Subcutaneous adipose tissue (tissue), 4 donors: ENCODE data around the gene NOM1. TPM values are rescaled to one million over a fixed set of nuclear protein-coding genes. Genes with fewer than 3 reads are reported as not detected.

Experiments used
- total RNA-seq, 4 donors: library from RNA; depleted of rRNA; stranded (reverse); fragments of >200 nt; gene quantifications; one replicate each; pipeline ENCODE4 v1.1.0, GENCODE V29; 2016
- TF ChIP-seq, protein P1 (sequence below): fragments of 450-650 bp; IDR thresholded peaks from one replicate; pipeline ENCODE4 v1.5.1; 2016; ENCODE audit warnings: low read depth, mild to moderate bottlenecking, control low read depth, antibody characterized with exemption, moderate library complexity

NOM1 gene
- total RNA-seq, 4 donors from 2014 or later = 12.7 to 25.1 (median 18.7) TPM

DNA sequence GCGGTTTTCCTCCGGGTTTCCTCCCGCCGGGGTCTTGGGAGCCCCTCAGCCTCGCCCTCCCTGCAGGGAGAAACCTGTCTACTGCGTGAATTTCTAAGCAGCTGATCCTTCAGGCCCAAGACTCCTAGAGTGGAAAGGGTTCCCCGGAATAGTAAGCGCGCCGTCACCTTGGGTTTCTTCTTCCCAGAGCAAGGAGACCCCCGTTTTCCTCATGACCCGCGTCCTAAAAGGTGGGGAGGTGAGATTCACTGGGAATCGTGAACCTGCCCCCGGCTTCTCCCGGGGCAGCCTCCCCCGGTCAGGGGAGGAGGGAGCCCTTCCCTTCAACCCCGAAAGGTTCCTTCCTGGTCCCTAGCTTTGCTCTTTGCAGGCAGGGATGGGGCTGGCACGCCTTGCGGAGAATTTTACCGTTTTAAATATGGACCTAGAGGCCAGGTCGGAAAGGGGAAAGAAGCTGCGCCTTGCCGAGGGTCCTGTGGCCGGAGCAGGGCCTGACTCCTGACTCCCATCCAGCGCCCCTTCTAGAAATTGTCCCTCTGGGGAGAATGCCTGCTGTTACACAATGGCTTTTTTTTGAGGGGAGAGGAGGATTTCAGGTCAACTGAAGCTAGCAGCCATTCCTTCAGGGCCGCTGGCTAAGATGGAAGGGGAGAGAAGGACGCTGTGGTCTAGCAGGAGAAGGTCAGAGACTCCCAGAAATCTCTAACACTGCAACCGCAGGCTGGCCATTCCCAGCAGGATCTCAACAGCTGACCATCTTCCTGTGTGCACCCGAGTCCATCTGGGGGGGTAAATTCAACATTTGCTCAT lies 72.6 kb downstream of the NOM1 start:
- TF ChIP-seq, protein P1, sequence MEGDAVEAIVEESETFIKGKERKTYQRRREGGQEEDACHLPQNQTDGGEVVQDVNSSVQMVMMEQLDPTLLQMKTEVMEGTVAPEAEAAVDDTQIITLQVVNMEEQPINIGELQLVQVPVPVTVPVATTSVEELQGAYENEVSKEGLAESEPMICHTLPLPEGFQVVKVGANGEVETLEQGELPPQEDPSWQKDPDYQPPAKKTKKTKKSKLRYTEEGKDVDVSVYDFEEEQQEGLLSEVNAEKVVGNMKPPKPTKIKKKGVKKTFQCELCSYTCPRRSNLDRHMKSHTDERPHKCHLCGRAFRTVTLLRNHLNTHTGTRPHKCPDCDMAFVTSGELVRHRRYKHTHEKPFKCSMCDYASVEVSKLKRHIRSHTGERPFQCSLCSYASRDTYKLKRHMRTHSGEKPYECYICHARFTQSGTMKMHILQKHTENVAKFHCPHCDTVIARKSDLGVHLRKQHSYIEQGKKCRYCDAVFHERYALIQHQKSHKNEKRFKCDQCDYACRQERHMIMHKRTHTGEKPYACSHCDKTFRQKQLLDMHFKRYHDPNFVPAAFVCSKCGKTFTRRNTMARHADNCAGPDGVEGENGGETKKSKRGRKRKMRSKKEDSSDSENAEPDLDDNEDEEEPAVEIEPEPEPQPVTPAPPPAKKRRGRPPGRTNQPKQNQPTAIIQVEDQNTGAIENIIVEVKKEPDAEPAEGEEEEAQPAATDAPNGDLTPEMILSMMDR = no peak

Other genes starting within 250 kb of the NOM1 start
- gene LMBR1, start 56.5 kb upstream of the NOM1 start, total RNA-seq = 10 to 100 TPM; 52.2 to 79.9 (median 62.5) TPM
- gene MNX1, start 61.0 kb downstream of the NOM1 start, total RNA-seq = under 1 TPM in 1 of 4 donors, not detected in 3; 0.17 TPM
- 10 to 100 TPM; 62.6 to 91.8 (median 73.7) TPM for gene UBE3C, start 189.2 kb downstream of the NOM1 start, total RNA-seq